Right lobe of liver (tissue), 6 donors: Measurements from ENCODE around the gene WSB1. TPM values are rescaled to one million over a fixed set of nuclear protein-coding genes. Genes with fewer than 3 reads are reported as not detected.

Source experiments
- ATAC-seq, 4 donors: fragments of 200-7000 bp; cut with Tn5 transposase; one replicate each; pipeline ENCODE4 v1.9.1; 2020; ENCODE audit warnings: mild to moderate bottlenecking in 4 of 4, moderate library complexity in 4 of 4
- DNase-seq, 3 donors: peaks; one replicate each; pipeline ENCODE4 v3.0.0-alpha.2; 2020
- H3K27ac ChIP-seq, 3 donors: fragments of 200-600 bp; one replicate each; pipeline ENCODE4 v1.8.0; 2022
- H3K27me3 ChIP-seq, 2 donors: fragments of 200-600 bp; one replicate each; pipeline ENCODE4 v1.8.0; 2022
- H3K36me3 ChIP-seq, 4 donors: fragments of 200-600 bp; sonication (generic) in 1 of 4; one replicate each; pipeline versions ENCODE4 v1.5.1 to v1.8.0; 2017 to 2022; ENCODE audit warnings: control low read depth in 1 of 4
- H3K4me1 ChIP-seq, 4 donors: fragments of 200-600 bp; sonication (generic) in 1 of 4; one replicate each; pipeline versions ENCODE4 v1.5.1 to v1.8.0; 2017 to 2022; ENCODE audit warnings: control low read depth in 1 of 4
- H3K4me3 ChIP-seq, 3 donors: fragments of 200-600 bp; one replicate each; pipeline ENCODE4 v1.8.0; 2022
- H3K9me3 ChIP-seq, 4 donors: fragments of 200-600 bp; sonication (generic) in 1 of 4; one replicate each; pipeline versions ENCODE4 v1.5.1 to v1.8.0; 2017 to 2022; ENCODE audit warnings: control low read depth in 1 of 4
- CTCF ChIP-seq, 4 donors: fragments of 200-600 bp in 3 of 4; fragments of 450-650 bp in 1 of 4; IDR thresholded peaks; one replicate each; pipeline versions ENCODE4 v1.5.1 to v1.8.0; 2016 to 2022; ENCODE audit warnings: antibody characterized with exemption in 4 of 4, mild to moderate bottlenecking in 2 of 4
- POLR2A ChIP-seq: fragments of 450-650 bp; IDR thresholded peaks from one replicate; pipeline ENCODE4 v1.6.1; 2017; ENCODE audit warnings: antibody characterized with exemption, mild to moderate bottlenecking
- WGBS: methylation state at CpG from one replicate; pipeline ENCODE4 v1.1.6; 2018; ENCODE audit warnings: low coverage, low lambda C conversion rate; ENCODE audit not compliant: insufficient coverage; ENCODE audit errors: missing lambda C conversion rate; 5-methylcytosine and 5-hydroxymethylcytosine counted together
- intact Hi-C, 2 donors: fragments of 100-400 bp; cut with DNase I; formaldehyde crosslinking; loops; one replicate each; pipeline versions ENCODE4 v1.11.2 to v1.14.1; 2022
- total RNA-seq, 6 experiments: library from RNA; depleted of rRNA in 2 of 6; stranded (reverse); fragments of >200 nt in 2 of 6; fragmentation: NEBNext Ultra II Directional in 3 of 6; extraction: Animal tissue kit (Norgen Biotek cat#: 25700) in 3 of 6; gene quantifications; one replicate each; pipeline versions ENCODE4 v1.1.0 to v1.2.4, GENCODE V29; 2016 to 2023
- donor health status: DM: no; HTN: yes; CAD: no.
- donor health status: DM: no; HTN: no; CAD: no.
- donor health status: DM: no; HTN: no; CAD: no.
- donor health status: DM: no; HTN: yes; CAD: no.
- donor health status: DM: no; HTN: yes; CAD: no.

Gene WSB1
- total RNA-seq, 6 experiments from 2014 or later: 28.3 to 97.6 (median 35.0) TPM

GRCh38 chr17:27357236-27357635 is 63.3 kb downstream of the WSB1 start:
- no peak for TF ChIP-seq POLR2A
- TF ChIP-seq CTCF (IDR thresholded peaks at IDR 0.05): no peak
- peaks cover 0 to 15% (median 0%) of the 10 kb centered on the region in 4 donors for H3K4me1 ChIP-seq
- intact Hi-C loops: loop anchor here (10.0 kb wide), 1 partner anchor 248 kb away; no protein-coding TSS in a partner anchor
- no peak overlapping the region for H3K27ac ChIP-seq
- H3K36me3 ChIP-seq: no peaks in the 10 kb centered on the region
- H3K4me3 ChIP-seq: no peak overlapping the region
- ATAC-seq: no peak
- H3K9me3 ChIP-seq: no peaks in the 10 kb centered on the region
- DNase-seq: no peak
- WGBS: 54% methylated on average over 2 of the region's 5 CpGs
- no peaks in the 10 kb centered on the region for H3K27me3 ChIP-seq

- H3K27me3 ChIP-seq: no peaks in the 10 kb centered on the region
- ATAC-seq (no peak), DNase-seq (no peak)
- WGBS: 50% methylated on average over 8 of the region's 8 CpGs
- intact Hi-C loops: no loop called here
- no peaks in the 10 kb centered on the region for H3K36me3 ChIP-seq
- no peaks in the 10 kb centered on the region for H3K9me3 ChIP-seq
- H3K4me3 ChIP-seq: no peak overlapping the region
- no peak overlapping the region for H3K27ac ChIP-seq
- TF ChIP-seq CTCF (IDR thresholded peaks at IDR 0.05) (no peak), POLR2A (no peak)
- peaks cover 0 to 11% (median 3%) of the 10 kb centered on the region in 4 donors for H3K4me1 ChIP-seq
Observed at GRCh38 chr17:27360507-27360906, 66.6 kb downstream of the WSB1 start.

- no peak for DNase-seq
- no peaks in the 10 kb centered on the region for H3K9me3 ChIP-seq
- WGBS: 67% methylated on average over 1 of the region's 2 CpGs
- H3K4me3 ChIP-seq: no peak overlapping the region
- peak; percentile 8 to 69 (median 43) for ATAC-seq
- no peaks in the 10 kb centered on the region for H3K36me3 ChIP-seq
- intact Hi-C loops: no loop called here
- no peak overlapping the region for H3K27ac ChIP-seq
- H3K4me1 ChIP-seq: peaks cover 0 to 11% (median 3%) of the 10 kb centered on the region in 4 donors
- no peaks in the 10 kb centered on the region for H3K27me3 ChIP-seq
- TF ChIP-seq POLR2A (no peak), CTCF (IDR thresholded peaks at IDR 0.05) (no peak)
Observed at GRCh38 chr17:27361695-27362094, 67.8 kb downstream of the WSB1 start.

GRCh38 chr17:27362503-27362902 is 68.6 kb downstream of the WSB1 start:
- ATAC-seq (peak; percentile 38 to 84 (median 44)), DNase-seq (no peak)
- Histone ChIP-seq H3K4me3 (no peak overlapping the region), H3K27ac (no peak overlapping the region), H3K4me1 (peaks cover 0 to 11% (median 3%) of the 10 kb centered on the region in 4 donors), H3K9me3 (no peaks in the 10 kb centered on the region), H3K36me3 (no peaks in the 10 kb centered on the region), H3K27me3 (no peaks in the 10 kb centered on the region)
- intact Hi-C loops: no loop called here
- WGBS: 35% methylated on average over 5 of the region's 6 CpGs
- TF ChIP-seq POLR2A (no peak), CTCF (IDR thresholded peaks at IDR 0.05) (no peak)

- no peaks in the 10 kb centered on the region for H3K36me3 ChIP-seq
- no peak overlapping the region for H3K4me3 ChIP-seq
- H3K27me3 ChIP-seq: no peaks in the 10 kb centered on the region
- no peaks in the 10 kb centered on the region for H3K9me3 ChIP-seq
- H3K27ac ChIP-seq: no peak overlapping the region
- WGBS: 70% methylated on average over 4 of the region's 7 CpGs
- ATAC-seq: peak in 1 of 4 donors; percentile 24
- intact Hi-C loops: no loop called here
- no peak for TF ChIP-seq CTCF (IDR thresholded peaks at IDR 0.05)
- no peak for TF ChIP-seq POLR2A
- no peak for DNase-seq
- H3K4me1 ChIP-seq: peaks cover 0 to 11% (median 3%) of the 10 kb centered on the region in 4 donors
Observed at GRCh38 chr17:27362909-27363308, 69.0 kb downstream of the WSB1 start.
